GM19395 (cell line): ENCODE results near the gene CDK5RAP3.
"Not testable (repeated sequence)": the region's sequence is repeated elsewhere in the genome, so short reads cannot be mapped to it uniquely, and the experiment has no call there.

Experiments
- ATAC-seq: cut with Tn5 transposase; IDR thresholded peaks from one replicate; pipeline ENCODE4 v1.9.1; 2021; ENCODE audit warnings: mild to moderate bottlenecking, moderate library complexity; ENCODE audit not compliant: unreplicated experiment

The CDK5RAP3 gene

GRCh38 chr17:47969930-47970724 lies 786 bp upstream of the CDK5RAP3 start:
- no peak for ATAC-seq

- no peak for ATAC-seq
Observed at GRCh38 chr17:47973541-47973940, 2.6 kb downstream of the CDK5RAP3 start.

GRCh38 chr17:47975189-47975822 lies 4.4 kb downstream of the CDK5RAP3 start:
- no peak for ATAC-seq

- no peak for ATAC-seq
Observed at GRCh38 chr17:47975823-47976205, 4.9 kb downstream of the CDK5RAP3 start.

GRCh38 chr17:47978324-47978723 lies 7.4 kb downstream of the CDK5RAP3 start:
- no peak for ATAC-seq

- no peak for ATAC-seq
Observed at GRCh38 chr17:47980541-47980940, 9.6 kb downstream of the CDK5RAP3 start.

- no peak for ATAC-seq
Observed at GRCh38 chr17:47981462-47981861, 10.5 kb downstream of the CDK5RAP3 start.

GRCh38 chr17:47982091-47982617 lies 11.2 kb downstream of the CDK5RAP3 start:
- no peak for ATAC-seq

- ATAC-seq: no peak
Observed at GRCh38 chr17:47982645-47983390, 11.9 kb downstream of the CDK5RAP3 start.

- no peak for ATAC-seq
Observed at GRCh38 chr17:47983492-47984223, 12.7 kb downstream of the CDK5RAP3 start.

GRCh38 chr17:47986520-47986919 lies 15.6 kb downstream of the CDK5RAP3 start:
- no peak for ATAC-seq

- no peak for ATAC-seq
Observed at GRCh38 chr17:47987240-47987835, 16.4 kb downstream of the CDK5RAP3 start.

GRCh38 chr17:47988445-47988844 lies 17.5 kb downstream of the CDK5RAP3 start:
- ATAC-seq: not testable (repeated sequence)

- no peak for ATAC-seq
Observed at GRCh38 chr17:47989159-47989558, 18.2 kb downstream of the CDK5RAP3 start.

GRCh38 chr17:47989700-47990099 lies 18.8 kb downstream of the CDK5RAP3 start:
- no peak for ATAC-seq

GRCh38 chr17:47990962-47991731 lies 20.2 kb downstream of the CDK5RAP3 start:
- no peak for ATAC-seq

- ATAC-seq: no peak
Observed at GRCh38 chr17:47992216-47992615, 21.3 kb downstream of the CDK5RAP3 start.

- ATAC-seq: no peak
Observed at GRCh38 chr17:47993031-47993564, 22.2 kb downstream of the CDK5RAP3 start.

GRCh38 chr17:47993964-47994363 lies 23.1 kb downstream of the CDK5RAP3 start:
- ATAC-seq: no peak
